Measurements from ENCODE around the gene PPP4R4.
"Not testable (repeated sequence)": the region's sequence is repeated elsewhere in the genome, so short reads cannot be mapped to it uniquely, and the experiment has no call there.

Gene PPP4R4

DNA sequence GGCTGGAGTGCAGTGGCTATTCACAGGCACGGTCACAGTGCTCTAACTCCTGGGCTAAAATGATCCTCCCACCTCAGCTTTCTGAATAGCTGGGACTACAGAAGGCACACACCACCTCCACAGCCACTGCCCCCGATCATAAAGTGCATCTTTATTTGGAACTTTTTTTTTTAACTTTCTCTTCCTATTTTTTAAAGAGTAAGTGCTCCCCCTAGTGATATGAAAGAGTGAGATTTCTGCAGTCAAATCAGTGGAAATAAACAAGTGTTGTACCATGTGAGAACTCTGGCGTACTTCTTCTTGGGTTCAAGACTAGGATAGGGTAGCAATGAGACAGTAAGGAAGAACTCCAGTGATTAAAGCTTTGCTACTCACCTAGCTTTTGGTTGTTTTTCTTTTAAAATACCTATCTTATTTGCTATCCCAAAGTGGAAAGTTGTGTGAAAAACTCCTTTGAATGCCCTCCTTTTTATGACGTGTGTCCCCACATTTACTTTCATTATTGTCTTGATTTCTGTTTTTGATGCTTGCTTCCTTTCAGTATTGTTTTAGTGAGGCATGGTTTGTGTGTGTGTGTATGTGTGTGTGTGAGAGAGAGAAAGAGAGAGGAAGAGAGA lies 6.6 kb downstream of the PPP4R4 start:
- no peak for DNase-seq (ENCODE audit: low read depth, low spot score)

DNA sequence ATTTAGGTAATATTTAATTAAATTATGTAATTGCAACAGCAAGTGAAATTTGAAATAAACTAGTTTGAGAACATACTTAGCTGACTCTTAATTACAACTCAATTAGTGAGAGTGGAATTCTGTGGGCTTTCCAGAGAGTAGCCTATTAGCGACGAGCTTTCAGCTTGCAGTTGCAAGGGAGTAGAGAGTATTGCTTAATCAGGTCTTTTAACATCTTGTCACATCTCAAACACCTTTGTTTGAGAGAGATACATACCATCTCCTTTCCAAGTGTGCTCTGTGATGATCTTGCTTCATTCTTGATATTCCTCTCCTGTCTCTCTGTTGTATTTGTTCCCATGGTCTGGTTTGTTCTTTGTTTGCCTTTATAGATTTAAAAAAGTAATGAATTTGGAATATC lies 7.7 kb downstream of the PPP4R4 start:
- DNase-seq (ENCODE audit: low read depth, low spot score), result no peak

DNA sequence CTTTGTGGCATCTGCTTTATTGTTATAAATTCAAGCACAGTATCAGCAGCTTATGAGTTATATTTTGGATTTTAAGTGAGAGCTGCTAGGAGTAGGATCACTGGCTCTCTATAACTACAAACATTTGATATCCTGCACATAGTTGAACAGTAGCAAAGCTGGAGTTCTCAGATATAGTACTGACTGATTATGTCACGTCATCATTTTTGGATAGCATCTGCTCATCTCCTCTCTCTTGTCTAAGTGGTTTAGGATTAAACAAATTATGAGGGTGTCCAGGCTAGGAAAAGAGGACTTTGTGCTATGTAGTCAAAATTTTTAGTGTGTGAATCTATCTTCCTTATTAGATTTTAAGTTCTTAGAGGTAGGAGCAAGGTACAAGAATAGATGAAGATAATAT lies 18.4 kb downstream of the PPP4R4 start:
- DNase-seq (ENCODE audit: low read depth, low spot score), result no peak

DNA sequence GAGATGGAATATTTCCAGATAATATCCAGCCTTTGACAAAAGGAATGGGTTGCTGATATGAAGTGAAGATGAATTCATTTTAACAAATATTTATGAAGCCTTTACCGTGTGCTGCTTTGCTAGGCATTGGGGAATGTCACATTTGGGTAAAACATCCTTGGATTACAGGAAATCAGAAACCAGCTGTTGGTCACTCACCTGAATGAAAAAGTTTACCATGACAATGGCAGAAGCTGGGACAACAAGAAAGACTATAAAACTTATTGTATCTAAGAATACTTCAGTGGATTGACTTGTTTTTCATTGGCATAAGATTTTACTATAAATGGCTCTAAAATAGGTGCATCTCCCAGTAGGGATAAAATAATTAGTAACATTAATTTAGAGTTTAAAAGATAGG lies 19.7 kb downstream of the PPP4R4 start:
- no peak for DNase-seq (ENCODE audit: low read depth, low spot score)

DNA sequence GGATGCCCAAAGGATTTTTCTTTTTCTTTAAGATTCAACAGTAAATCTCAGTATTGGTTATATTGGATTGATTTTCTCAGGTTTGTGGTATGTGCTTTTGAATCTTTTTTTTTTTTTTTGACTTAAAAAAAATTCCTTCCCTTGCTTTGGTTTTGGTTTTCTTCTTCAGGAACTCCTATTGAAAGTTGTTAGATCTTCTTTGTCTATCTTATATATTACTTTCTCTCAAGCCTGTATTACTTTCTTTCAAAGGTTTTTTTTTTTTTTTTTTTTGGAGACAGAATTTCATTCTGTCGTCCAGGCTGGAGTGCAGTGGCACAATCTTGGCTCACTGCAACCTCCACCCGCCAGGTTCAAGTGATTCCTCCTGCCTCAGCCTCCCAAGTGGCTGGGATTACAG lies 21.9 kb downstream of the PPP4R4 start:
- no peak for DNase-seq (ENCODE audit: low read depth, low spot score)

DNA sequence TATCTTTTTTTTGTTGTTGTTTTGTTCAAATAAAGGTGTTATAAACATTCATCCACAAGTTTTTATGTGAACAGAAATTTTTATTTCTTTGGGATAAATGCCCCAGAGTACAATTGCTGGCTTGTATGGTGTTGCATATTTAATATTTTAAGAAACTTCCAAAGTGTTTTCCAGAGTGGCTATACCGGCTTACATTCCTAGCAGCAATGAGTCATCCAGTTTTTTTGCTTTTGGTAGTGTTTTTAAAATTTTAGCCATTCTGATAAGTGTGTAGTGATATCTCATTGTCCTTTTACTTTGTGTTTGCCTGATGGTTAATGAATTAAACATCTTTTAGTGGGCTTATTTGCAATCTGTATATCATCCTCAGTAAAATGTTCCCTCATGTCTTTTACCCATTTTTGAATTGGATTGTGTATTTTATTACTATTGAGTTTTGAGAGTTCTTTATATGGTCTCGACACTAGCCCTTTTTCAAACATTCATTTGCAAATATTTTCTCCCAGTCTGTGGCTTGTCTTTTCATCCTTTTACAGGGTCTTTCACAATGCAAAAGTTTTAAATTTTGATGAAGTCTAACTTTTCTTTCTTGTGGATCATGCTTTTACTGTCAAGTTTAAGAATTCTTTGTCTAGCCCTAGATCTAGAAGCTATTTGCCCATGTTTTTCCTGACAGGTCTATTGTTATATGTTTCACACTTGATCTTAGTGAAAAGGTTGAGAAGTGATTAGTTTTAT lies 29.5 kb downstream of the PPP4R4 start:
- no peak for DNase-seq (ENCODE audit: low read depth, low spot score)

DNA sequence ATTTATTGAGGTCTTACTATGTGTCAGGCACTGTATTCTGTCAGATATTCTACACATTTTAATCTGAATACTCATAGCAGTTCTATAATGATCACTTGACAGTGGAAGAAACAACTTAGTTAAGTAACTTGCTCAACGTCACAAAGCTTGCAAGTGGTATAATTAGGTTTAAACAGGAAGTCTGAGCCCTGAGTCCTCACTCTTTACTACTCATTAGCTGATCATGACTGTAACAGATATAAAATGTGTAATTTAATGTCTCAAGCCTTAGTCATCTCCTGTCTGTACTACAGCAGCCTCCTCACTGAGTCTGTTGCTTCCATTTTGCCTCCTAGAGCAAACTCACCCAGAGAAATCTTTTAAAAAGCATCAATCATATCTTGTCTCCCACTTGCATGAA lies 38.9 kb downstream of the PPP4R4 start:
- DNase-seq (ENCODE audit: low read depth, low spot score), result no peak

DNA sequence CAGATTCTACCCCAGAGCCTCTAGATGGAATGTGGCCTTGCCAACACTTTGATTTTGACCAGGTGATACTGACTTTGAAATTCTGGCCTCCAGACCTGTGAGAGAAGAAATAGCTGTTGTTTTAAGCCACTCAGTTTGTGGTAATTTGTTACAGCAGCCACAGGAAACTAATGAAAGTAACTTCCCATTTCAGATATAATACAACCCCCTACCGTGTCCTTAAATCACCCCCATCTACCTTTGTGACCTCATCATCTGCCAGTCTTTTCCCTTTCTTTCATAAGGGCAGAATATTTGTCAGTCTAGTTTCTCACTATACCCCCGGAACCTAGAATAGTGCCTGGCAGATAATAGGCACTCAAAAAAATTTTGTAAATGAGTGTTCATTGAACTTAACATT lies 39.6 kb downstream of the PPP4R4 start:
- no peak for DNase-seq (ENCODE audit: low read depth, low spot score)

DNA sequence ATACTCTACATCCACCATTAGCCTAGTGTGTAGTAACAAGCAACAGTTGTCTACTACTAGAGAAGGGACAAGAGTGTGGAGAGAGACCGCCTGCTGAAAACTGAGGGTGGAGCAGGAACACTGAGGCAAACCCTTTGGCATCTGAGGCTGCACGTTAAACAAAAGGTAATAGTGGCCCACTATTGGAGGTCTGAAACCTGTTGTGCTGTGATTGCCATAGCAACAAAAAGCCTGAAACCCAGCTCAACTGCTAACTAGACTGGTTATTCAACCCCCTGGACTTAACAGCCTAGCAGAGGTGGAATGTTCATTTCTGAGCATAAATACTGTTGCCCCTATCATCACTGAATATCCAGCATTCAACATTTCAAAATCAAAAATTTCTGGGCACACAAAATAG lies 43.0 kb downstream of the PPP4R4 start:
- DNase-seq (ENCODE audit: low read depth, low spot score), result no peak

DNA sequence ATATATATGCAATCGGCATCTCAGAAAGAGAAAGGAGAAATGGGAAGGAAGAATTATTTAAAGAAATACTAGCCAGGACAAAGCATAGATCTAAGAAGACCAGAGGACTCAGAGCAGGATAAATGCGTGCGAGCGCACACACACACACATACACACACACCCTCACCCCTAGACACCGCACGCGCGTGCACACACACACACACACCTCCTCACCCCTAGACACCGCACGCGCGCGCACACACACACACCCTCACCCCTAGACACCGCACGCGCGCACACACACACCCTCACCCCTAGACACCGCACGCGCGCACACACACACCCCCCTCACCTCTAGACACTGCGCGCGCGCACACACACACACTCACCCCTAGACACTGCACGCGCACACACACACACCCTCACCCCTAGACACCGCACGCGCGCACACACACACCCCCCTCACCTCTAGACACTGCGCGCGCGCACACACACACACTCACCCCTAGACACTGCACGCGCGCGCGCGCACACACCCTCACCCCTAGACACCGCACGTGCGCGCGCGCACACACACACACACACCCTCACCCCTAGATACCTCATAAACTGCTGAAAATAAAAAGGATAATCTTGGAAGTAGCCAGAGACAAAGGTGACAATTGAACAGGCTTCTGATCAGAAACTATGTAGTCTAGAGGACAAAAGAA lies 44.2 kb downstream of the PPP4R4 start:
- DNase-seq (ENCODE audit: low read depth, low spot score), result not testable (repeated sequence)

DNA sequence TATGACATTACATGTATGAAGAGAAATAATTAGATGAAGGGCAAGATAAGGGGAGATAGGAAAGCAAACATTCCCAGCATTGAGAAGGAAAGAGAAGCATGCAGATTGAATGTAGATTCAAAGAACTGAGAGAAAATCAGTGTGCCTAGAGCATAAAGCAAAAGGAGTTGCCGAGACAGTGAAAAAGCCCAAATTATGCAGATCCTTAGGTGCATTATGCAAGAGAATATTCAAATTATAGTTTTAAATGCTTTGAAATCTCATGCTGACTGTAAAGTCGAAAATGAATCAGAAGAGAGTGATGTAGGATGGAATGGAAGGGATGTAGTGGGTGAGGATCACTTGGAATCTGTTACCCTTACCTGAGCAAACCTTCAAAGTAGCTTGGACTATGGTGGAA lies 49.9 kb downstream of the PPP4R4 start:
- DNase-seq (ENCODE audit: low read depth, low spot score), result no peak

DNA sequence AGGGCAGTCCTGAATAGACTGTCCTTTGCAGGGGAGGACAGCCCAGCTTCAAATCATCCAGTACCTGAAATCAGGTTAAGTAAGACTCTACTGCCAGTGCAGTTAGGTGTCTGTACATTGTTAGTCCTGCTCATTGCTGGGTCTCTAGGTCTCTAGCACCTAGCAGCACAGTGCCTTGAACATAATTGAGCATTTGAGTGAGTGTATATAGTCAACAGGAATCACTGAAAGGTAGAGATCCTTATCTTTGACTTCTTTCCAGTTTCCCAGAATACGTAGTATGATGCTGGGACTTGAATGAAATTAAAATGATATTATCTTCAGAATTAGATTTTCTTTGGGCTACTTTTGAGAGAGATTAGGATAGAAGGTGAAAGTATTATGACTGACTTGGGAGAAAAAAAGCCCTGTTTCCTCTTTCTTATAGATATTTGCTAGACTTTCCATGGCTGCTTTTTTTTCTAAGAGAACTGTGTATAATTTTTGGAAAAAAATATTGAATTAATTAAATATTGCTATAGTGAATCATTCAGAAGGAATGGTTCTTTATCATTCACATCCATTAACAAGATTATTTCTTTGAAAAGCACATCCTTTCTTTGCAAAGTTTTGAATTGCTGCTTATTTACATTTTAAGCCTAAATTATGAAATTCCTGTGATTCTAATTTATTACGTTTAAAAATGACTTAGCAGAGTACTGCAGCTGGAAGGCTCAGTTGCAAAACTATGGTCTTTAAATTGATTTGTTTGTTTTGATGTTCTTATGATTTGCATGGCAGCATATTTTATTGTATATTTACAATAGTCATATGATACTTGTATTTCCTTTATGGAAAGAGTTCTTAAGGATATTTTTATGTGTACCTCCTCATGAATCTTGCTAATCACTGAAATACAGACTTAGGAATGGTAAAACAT lies 51.6 kb downstream of the PPP4R4 start:
- no peak for DNase-seq (ENCODE audit: low read depth, low spot score)

DNA sequence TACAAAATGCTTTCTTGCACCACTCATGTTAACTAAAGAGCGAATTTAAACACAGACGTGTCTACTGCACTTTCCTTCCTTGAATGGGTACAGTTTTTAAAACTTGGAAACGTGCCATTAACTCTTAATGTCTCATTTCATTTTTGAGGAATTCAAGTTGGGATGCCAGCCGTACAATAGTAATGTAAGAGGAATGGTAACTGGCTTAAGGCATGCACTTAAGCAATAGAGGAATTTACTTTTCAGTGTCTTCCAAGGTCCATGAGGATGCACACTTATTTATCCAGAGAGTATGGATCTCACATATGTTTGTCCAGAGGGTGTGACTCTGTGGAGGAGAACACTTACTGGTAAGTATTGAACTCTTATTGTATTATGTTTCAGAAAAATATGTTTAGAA lies 52.9 kb downstream of the PPP4R4 start:
- no peak for DNase-seq (ENCODE audit: low read depth, low spot score)

DNA sequence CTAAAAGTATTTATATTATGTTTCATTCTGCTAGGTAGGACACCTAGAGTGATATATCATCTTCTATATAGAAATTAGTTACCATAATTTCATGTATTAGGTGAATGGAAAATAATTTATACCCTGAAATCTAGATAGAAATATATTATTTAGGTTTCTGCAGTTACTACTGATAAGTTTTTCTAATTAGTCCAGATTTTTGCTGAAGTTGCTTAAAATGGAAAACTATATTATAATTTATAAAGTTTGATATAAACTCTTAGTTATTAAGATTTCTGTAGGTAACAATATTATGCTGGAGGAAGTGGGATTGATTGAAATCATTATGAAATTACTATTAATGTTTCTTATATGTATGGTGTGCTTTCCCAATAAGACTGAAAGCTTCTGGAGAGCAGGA lies 62.9 kb downstream of the PPP4R4 start:
- DNase-seq (ENCODE audit: low read depth, low spot score), result no peak

DNA sequence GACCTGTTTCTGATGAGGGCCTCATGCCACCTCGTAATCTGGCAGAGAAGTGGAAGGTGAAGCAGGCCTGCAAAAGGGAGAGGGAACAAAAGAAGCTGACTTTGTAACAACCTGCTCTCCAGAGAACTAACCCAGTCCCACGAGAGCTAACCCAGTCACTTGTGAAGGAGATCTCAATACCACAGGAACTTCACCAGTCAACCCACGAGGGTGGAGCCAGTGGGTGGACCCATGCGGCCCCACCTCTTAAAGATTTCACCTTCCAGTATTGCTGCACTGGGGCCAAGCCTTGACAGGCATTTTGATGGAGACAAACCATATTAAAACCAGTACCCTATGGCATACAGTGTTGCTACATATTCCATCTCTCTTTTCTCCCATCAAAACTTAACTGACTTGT lies 63.9 kb downstream of the PPP4R4 start:
- no peak for DNase-seq (ENCODE audit: low read depth, low spot score)

DNA sequence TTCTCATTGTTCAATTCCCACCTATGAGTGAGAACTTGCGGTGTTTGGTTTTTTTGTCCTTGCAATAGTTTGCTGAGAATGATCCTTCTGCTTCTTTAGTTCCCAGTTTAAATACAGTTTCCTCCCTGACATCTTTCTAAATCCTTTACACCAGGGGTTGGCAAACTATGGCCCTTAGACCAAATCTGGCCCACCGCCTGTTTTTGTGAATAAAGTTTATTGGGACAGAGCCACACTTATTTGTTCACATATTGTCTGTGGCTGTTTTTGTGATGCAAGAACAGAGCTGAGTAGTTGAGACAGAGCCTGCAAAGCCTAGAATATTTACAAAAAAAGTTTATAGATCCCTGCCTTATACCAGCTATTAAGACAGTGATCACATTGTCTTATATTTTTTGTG lies 65.3 kb downstream of the PPP4R4 start:
- no peak for DNase-seq (ENCODE audit: low read depth, low spot score)

DNA sequence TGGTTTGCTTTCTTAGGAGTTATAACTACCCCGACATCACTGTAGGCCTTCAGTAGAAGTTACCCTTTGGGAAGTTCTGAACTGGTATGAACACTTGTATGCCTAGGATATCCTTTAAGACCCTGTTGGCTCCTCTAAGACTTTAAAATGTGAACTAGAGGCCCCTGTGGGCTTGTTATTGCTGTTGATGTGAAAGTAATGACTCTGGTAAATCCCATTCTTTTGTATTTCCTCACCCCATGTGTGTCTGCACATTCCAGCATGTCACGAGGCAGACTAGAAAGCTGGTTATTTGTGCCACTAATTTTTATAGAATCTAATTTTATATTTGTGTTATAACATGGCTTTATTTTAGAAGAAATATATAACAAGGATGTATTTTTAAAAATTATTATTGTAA lies 70.1 kb downstream of the PPP4R4 start:
- DNase-seq (ENCODE audit: low read depth, low spot score), result no peak

DNA sequence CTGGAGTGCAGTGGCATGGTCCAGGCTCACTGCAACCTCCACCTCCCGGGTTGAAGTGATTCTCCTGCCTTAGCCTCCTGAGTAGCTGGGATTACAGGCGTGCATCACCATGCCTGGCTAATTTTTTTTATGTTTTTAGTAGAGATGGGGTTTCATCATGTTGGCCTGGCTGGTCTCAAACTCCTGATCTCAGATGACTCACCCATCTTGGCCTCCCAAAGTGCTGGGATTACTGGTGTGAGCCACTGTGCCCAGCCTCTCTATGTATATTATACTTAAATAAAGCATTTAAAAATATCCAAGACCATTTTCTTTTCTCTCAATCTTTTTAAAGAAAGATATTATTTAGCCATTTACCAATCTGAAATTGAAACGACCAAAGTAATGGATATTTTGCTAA lies 90.1 kb downstream of the PPP4R4 start:
- DNase-seq (ENCODE audit: low read depth, low spot score), result not testable (repeated sequence)

DNA sequence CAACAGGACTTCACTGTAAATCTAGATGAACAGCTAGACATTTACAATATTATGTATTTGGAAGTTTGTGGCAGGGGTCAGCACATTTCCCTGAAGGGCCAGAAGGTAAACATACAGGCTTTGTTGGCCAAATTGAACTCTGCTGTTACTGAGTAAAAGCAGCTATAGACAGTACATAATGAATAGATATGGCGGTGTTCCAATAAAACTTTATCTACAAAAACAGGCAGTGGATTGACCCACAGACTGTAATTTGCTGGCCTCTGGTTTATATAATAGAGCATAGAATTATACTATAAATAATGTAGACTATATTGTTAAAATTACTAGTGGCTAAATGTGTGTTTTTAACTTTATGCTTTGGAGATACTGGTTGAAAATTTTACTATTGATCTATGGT lies 93.2 kb downstream of the PPP4R4 start:
- no peak for DNase-seq (ENCODE audit: low read depth, low spot score)

DNA sequence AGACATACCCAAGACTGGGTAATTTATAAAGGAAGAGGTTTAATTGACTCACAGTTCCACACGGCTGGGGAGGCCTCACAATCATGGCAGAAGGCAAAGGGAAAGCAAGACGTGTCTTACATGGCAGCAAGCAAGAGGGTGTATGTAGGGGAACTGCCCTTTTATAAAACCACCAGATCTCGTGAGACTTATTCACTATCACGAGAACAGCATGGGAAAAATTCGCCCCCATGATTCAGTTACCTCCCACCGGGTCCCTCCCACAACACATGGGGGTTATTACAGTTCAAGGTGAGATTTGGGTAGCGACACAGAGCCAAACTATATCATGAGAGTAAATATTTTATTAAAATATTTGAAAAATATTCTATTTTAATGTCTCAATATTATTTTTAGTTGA lies 94.5 kb downstream of the PPP4R4 start:
- DNase-seq (ENCODE audit: low read depth, low spot score), result not testable (repeated sequence)

DNA sequence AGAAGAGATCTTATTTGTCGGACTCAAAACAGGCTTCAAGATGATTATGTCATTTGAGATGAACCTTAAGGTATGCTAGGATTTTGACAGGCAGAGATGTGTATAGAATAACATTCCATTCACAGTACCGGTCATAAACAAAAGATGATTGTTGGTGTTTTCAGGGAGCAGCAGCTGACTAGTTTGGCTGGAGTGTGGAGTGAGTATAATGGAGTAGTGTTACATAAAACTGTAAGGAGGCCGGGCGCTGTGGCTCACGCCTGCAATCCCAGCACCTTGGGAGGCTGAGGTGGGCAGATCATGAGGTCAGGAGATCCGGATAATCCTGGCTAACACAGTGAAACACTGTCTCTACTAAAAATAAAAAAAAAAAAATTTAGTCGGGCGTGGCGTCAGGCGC lies 95.0 kb downstream of the PPP4R4 start:
- DNase-seq (ENCODE audit: low read depth, low spot score), result no peak

All from activated naive CD8-positive, alpha-beta T cell treated with anti-CD3 and anti-CD28 coated beads, Interleukin-2, amount 50 U/mL, for 16 hours (primary cell).